Endothelial cell of hepatic sinusoid (primary cell): ENCODE measurements around the gene RNASE13.

ENCODE experiments used
- in situ Hi-C: cut with HindIII; loops from 2 replicates; pipeline ENCODE4 v1.10.0; 2017; ENCODE audit warnings: low sequenced_read_pairs

Gene RNASE13, protein sequence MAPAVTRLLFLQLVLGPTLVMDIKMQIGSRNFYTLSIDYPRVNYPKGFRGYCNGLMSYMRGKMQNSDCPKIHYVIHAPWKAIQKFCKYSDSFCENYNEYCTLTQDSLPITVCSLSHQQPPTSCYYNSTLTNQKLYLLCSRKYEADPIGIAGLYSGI

DNA sequence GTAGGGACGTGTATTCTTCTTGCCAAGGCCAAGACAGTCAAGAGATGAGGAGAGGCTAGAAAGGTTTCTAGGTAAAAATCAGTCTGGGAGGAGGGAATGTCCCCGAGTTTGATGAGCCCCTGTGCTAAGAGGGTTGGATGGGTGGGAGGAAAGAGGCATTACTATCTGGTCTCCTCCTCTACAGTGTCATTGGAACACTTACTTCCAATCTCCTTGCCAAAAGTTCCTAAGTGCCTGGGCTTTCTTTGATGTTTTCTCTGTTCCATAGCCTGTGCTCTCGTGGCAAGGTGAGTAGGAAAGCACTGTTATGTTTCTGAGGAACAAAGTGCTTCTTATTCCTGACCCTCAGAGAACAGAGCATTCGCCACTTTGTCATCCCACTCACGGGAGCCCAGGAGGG is at the start of gene RNASE13:
Gene RNASE13, minus strand, starts transcription at position 101 of the 400 bp plus-strand sequence. CDS start 519 bp downstream, outside the sequence.
- in situ Hi-C loops, result no loop called here

DNA sequence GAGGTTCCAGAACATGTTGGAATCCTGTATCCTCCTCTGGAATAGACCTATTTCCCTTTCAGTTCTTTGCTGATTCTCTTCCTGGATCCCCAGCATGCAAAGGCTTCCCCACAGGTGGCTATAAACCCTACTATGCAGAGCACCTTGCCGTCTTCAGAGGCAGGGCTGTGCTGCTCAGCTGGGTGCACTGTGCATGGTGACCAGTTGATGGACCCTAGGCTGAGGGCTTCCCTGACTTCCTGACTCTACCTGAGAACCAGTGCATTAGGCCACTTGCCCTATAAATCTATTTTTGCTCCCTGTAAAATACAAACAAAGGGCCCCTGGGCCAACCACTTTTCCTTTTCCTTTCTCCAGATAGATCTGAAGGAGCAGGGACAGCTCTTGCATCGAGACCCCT is 49.8 kb upstream of the RNASE13 start:
- in situ Hi-C loops, result no loop called here

DNA sequence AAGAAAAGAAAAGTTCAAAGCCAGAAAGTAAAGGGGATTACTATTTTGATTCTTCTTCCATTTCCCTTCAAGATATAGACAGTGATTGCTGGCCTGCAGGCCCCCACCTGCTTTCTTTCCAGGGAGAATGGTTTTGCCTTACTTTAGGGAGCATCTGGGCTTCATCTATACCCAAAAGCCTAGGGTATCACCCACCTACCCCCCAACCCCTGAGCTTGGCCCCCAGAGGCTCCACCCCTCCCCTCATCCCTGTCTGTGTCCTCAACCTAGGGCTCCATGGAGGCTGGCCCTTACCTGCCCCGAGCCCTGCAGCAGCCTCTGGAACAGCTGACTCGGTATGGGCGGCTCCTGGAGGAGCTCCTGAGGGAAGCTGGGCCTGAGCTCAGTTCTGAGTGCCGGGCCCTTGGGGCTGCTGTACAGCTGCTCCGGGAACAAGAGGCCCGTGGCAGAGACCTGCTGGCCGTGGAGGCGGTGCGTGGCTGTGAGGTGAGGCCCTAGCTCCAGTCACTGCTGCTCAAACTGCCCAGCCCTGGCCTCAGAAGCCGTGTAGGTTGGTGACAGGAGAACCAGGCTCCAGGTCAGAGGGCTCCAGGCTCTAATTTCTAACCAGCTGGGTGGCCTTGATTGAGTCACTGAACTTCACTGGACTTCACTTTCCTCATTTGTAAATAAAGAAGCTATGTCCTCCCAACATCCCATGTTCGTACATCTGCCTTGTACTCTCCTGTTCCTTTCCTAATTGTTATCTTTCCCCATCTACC is 49.1 kb upstream of the RNASE13 start:
- in situ Hi-C loops, result no loop called here

DNA sequence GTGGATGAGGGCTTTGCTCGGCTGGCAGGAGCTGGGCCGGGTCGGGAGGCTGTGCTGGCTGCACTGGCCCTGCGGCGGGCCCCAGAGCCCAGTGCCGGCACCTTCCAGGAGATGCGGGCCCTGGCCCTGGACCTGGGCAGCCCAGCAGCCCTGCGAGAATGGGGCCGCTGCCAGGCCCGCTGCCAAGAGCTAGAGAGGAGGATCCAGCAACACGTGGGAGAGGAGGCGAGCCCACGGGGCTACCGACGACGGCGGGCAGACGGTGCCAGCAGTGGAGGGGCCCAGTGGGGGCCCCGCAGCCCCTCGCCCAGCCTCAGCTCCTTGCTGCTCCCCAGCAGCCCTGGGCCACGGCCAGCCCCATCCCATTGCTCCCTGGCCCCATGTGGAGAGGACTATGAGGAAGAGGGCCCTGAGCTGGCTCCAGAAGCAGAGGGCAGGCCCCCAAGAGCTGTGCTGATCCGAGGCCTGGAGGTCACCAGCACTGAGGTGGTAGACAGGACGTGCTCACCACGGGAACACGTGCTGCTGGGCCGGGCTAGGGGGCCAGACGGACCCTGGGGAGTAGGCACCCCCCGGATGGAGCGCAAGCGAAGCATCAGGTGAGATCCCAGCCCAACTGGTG is 47.0 kb upstream of the RNASE13 start:
- in situ Hi-C loops, result no loop called here

DNA sequence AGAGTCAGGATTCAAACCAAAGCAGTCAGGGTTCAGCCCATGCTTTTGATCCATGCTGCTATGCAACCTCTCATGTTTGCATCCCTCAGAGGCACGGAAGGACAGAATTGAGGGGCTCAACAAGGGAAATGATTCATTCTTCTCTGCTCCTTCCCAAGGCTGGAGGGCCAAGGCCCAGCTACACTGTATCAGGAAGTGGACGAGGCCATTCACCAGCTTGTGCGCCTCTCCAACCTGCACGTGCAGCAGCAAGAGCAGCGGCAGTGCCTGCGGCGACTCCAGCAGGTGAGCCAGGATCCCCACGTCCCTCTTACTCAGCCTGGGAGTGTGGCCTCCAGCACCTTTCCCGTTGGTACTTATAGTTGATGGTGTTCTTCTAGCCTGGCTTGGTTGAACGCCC is 44.1 kb upstream of the RNASE13 start:
- in situ Hi-C loops, result no loop called here

DNA sequence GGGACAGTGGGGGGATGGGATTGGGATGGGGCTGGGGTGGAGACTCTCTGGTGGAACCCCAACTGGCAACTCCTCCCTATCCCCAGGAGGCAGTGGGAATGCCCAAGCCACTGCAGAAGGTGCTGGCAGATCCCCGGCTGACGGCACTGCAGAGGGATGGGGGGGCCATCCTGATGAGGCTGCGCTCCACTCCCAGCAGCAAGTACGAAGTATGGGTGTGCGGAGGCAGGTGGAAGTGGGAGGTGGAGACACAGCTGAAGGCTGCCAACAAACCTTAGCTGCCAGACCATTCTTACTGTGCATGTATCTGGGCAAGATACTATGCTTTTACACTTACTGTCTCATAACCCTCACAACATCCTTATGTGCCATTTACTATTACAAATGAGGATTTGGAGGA is 43.7 kb upstream of the RNASE13 start:
- in situ Hi-C loops, result no loop called here

DNA sequence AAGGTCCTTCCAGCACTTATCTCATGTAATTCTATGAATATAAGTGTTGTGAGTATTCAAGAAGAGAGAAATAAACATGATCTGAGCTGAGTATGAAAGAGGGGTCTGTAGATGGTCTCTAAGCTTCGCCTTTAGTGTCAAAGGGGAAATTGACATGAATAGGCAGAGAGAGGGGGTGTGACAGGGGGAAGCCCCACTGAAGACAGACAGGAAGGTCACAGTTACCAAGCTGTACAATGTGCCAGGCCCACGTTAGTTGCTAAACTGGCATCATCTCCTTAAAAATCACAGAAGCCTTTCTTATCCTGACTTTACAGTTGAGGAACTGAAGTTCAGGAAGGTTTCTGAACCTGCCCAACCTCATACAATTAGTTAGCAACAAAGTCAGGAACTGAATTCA is 43.1 kb upstream of the RNASE13 start:
- in situ Hi-C loops, result no loop called here

DNA sequence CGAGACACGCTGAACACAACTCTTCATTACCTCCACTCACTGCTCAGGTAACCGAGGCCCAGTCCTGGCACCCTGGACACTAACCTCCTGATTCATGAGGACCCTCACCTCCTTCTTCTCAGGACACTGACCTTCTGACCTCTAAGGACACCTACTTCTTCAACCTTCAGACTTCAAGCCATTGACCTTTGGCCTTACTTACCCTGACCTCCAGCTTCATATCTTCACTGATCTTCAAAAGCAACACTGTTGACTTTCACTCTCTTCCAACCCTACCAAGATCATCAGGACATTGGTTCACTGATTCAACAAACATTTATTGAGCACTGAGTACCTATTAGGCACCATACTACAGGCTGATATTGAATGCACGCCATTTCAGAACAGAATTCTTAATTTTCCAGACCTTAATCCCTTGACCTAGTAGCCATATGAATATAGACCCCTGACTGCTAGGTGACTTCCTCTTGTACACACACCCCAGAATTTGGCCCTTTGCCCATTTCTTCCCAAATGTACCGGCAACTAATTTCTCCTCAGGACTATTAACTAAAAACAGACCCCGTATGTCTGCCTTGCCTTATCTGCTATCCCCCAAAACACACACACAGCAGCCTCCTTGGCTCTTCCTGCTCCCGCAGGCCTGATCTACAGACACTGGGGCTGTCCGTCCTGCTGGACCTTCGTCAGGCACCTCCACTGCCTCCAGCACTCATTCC is 41.3 kb upstream of the RNASE13 start:
- in situ Hi-C loops, result no loop called here

DNA sequence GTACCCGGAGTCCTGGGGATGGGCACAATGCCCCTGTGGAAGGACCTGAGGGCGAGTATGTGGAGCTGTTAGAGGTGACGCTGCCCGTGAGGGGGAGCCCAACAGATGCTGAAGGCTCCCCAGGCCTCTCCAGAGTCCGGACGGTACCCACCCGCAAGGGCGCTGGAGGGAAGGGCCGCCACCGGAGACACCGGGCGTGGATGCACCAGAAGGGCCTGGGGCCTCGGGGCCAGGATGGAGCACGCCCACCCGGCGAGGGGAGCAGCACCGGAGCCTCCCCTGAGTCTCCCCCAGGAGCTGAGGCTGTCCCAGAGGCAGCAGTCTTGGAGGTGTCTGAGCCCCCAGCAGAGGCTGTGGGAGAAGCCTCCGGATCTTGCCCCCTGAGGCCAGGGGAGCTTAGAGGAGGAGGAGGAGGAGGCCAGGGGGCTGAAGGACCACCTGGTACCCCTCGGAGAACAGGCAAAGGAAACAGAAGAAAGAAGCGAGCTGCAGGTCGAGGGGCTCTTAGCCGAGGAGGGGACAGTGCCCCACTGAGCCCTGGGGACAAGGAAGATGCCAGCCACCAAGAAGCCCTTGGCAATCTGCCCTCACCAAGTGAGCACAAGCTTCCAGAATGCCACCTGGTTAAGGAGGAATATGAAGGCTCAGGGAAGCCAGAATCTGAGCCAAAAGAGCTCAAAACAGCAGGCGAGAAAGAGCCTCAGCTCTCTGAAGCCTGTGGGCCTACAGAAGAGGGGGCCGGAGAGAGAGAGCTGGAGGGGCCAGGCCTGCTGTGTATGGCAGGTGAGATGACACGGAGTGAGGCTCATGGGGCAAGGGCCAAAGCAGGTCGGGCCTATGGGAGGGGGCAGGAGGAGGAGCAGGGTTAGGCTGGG is 40.0 kb upstream of the RNASE13 start:
- in situ Hi-C loops, result no loop called here

DNA sequence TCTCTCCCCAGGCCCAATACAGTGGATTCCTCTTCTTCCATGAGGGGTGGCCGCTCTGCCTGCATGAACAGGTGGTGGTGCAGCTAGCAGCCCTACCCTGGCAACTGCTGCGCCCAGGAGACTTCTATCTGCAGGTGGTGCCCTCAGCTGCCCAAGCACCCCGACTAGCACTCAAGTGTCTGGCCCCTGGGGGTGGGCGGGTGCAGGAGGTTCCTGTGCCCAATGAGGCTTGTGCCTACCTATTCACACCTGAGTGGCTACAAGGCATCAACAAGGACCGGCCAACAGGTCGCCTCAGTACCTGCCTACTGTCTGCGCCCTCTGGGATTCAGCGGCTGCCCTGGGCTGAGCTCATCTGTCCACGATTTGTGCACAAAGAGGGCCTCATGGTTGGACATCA is 39.3 kb upstream of the RNASE13 start:
- in situ Hi-C loops, result no loop called here

DNA sequence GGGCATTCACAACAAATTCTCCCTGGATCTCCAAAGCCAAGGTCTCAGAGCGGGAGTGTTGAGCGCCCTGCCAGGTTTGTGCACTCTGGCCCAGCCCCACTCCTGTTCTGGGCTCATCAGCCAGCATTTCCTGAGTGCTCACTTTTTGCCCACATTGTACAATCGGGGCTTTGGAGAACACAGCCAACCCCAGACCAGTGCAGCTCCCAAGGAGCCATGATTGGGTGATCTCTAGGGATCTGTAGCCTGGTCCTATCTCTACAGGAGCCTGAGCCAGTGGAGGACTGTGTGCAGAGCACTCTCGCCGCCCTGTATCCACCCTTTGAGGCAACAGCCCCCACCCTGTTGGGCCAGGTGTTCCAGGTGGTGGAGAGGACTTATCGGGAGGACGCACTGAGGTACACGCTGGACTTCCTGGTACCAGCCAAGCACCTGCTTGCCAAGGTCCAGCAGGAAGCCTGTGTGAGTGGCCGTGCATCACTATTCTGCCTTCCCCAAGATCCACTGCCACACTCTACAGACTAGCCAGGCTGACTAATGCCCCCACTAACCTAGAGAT is 38.3 kb upstream of the RNASE13 start:
- in situ Hi-C loops, result no loop called here

DNA sequence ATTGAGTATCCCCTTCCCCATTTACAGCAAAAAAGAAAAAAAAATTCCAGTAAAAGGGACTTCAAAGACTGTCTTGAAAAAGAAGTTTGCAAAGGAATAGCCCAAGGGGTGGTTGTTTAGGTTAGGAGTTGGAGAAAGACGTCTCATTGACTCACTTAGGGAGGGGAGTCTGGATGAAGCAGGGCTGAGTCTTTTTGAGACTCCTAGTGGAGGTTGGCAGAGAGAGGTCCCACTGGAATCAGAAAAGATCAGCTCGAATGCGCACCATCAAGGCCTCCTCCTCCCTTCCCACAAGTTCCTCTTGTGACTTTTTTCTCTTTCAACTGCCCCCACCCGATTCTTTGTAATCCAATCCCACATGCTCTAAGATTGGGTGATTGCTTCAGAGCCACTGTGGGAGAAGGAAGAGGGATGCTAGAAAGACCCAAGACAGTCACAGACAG is 37.4 kb upstream of the RNASE13 start:
- in situ Hi-C loops, result no loop called here

DNA sequence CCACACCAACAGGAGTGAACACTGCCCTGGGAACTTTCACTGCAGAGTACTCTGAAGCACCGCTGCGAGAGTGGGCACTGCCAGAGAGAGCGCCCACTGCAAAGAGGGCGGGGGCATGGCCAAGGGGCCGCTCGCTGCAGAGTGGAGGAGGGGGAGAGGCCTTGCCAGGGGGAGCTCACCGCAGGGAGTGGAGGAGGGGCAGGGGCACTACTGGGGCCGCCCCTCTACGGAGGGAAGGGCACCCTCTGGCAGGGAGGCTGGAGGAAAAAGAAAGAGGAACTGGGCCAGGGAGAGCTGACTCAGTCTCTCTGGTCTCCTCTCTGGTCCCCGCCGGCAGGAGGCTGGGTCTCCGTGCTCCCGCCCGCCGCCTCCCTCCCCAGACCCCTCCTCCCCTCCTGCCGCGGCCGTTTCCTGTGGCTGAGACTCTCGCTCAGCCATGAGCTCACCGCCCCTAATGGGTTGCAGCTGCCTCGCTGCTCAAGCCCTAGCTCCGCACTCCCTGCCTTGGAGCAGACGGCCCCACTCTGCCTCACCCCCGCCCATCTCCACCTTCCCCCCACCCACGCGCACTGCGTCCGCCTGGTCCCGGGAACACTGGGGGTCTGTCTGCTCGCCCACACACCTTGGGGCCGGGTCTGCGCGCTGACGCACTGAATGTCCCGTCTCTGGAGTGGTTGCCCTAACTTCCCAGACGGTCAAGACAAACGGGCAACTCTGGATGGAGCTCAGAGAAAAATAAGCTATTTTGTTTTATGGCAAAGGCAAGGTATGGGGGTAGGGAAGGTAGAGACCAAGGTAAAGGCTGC is 36.8 kb upstream of the RNASE13 start:
- in situ Hi-C loops, result no loop called here

DNA sequence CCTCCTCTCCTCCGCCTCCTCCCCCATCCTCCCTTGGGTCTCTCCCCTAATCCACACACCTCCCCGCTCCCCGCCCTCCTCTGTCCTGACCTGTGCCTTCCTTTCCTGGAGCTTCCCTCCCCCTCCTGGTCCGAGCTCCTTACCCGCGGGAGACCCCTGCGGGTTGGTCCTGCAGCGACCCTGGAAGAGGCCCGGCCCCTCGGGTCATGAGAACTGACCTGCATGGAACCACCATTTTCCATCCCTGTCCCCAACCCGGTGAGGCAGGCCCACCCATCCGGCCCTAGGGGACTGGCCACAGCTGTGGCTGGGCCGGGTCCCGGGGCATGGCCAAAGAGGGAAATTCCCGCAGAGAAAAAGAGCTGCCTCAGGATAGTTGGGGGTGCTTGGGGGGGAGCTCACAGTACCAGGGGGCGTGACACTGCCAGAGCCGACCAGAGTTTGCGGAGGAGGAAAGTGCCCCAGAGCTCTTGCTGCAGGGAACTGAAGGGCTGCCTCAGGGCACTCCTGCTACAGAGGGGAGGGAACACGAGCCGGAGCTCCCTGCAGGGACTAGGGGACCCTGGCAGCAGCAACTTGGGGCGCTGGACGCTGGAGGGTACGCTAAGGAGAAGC is 36.1 kb upstream of the RNASE13 start:
- in situ Hi-C loops, result no loop called here

DNA sequence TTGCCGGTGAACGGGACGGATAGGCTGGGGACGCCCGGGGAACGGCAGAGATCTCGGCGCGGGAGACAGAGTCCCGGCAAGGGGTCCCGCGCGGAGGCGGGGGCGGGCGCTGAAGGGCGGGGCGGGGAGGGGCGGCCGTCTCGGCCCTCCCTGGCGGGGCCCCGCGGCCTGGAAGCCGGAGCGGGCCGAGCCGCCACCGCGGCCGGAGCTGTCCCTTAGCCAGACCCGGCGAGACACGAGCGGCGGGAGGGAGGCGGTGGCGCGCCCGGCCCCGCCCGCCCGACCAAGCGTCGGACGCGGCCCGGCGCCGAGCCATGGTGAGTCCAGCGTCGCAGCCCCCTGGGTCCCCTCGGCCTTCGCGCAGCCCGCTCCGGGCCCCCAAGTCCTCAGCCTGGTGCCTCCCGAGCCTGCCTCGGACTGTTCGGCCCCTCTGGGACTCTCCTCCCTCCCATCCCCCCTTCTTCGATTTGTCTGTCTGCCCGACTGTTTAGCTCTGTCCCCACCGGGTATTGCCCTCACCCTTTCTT is 35.5 kb upstream of the RNASE13 start, which contains the start of gene ARHGEF40:
Gene ARHGEF40, plus strand, starts transcription at position 222 of the 527 bp plus-strand sequence. Its CDS starts 93 bp downstream, at position 315.
- in situ Hi-C loops, result no loop called here

DNA sequence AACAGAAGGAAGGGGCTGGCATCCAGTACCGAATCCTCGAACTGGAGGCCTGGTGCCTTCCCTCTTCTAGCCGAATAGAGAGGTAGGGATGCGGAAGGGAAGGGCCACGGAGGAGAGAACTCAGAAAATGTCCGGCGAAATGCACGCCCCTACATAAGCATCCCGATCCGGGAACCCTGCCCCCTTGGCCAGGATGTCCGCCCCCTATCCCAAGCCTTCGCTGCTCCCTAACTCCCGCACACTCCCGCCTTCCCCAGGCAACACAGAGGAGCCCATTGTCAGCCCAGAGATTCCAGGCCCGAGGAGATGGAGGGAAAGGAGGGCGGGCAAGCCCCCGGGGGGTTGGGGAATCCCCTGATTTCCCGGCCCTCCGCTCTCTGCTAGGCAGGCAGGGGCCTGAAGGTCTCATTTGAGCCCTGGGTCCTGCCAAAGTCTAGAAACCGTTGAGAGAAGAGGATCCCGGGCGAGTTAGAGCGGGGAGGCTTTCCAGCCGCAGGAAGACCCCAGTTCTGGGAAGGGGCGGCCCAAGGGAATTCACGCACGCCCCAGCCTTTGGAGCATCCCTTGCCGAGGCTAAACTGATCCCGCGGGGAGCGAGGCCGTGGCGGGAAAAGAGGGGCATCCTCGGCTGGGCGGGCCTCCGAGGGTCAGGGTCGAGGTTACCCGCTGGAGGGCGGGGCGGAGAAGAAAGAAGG is 34.9 kb upstream of the RNASE13 start:
- in situ Hi-C loops, result no loop called here

DNA sequence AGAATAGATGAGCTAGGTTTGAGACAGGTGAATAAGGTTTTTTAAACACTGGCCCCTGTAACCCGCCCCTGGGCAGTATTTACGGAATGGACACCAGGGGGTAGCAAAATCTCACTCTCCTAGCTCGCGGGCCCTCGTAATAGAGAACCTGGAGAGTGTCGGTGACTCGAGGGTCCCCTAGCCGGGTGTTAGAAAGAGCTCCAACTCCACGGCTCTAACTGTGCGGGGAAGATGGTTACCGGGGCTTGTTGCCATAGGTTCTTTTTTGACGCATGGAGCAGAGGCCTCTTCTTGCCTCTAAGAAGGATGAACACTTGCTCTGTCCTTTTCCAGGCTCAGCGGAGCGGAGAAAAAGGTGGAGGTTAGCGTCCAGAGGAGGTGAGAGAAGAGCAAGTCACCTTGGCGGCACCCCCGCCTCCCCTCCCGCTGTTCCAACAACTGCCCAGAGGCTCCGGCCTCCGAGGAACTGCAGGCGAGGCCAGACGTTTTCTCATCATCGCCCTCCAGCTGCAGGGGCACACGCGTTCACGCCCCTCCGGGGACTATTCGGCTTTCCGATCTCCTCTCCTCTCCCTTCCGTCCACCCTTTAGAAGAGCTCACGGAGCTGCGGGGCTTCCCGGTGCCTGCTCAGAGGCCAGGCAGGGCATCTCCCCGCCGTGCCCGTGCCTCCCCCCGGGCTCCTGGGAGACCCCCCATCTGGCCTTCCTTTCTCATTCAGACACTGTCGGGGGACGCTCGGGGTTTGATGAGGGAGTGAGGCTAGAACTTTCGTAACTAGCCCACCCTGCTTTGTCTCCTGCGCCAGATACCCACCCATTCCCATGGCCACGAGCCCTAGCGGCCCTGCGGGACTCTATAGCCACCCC is 34.1 kb upstream of the RNASE13 start:
- in situ Hi-C loops, result no loop called here
